Neural progenitor cell (in vitro differentiated cells): ENCODE data around the gene MED12L.

Experiments
- CTCF ChIP-seq: fragments of 200-600 bp; sonication (generic); IDR thresholded peaks from 2 replicates; pipeline ENCODE4 v1.5.1; 2017; ENCODE audit warnings: antibody characterized with exemption, mild to moderate bottlenecking
- EZH2phosphoT487 ChIP-seq: fragments of 200-600 bp; sonication (generic); IDR thresholded peaks from 2 replicates; pipeline ENCODE4 v1.6.1; 2017; ENCODE audit warnings: antibody characterized with exemption

GRCh38 chr3:151192545-151192944 is 107.1 kb downstream of the MED12L start:
- TF ChIP-seq CTCF: no peak
- no peak for TF ChIP-seq EZH2phosphoT487
